Breast epithelium (tissue), 4 donors: ENCODE results near the gene RNASE11. TPM values are rescaled to one million over a fixed set of nuclear protein-coding genes. Genes with fewer than 3 reads are reported as not detected.

Source experiments
- DNase-seq, 2 donors: peaks; one replicate each; pipeline ENCODE4 v3.0.0-alpha.2; 2019; ENCODE audit warnings: low spot score in 2 of 2
- H3K27ac ChIP-seq, 2 donors: fragments of 200-600 bp; sonication (generic) in 1 of 2; one replicate each; pipeline ENCODE4 v1.5.1; 2016 to 2019; ENCODE audit warnings: mild to moderate bottlenecking in 1 of 2
- H3K27me3 ChIP-seq, 2 donors: fragments of 200-600 bp; sonication (generic) in 1 of 2; one replicate each; pipeline versions ENCODE4 v1.5.1 to v1.6.0; 2017 to 2019; ENCODE audit warnings: control low read depth in 1 of 2, mild to moderate bottlenecking in 1 of 2
- H3K36me3 ChIP-seq: fragments of 200-600 bp; one replicate; pipeline ENCODE4 v1.5.1; 2019
- H3K4me1 ChIP-seq, 2 donors: fragments of 200-600 bp; sonication (generic); one replicate each; pipeline ENCODE4 v1.5.1; 2016 to 2019; ENCODE audit warnings: control low read depth in 1 of 2
- H3K4me3 ChIP-seq, 3 donors: fragments of 200-600 bp; sonication (generic); 1 replicate in 2 of 3; 2 replicates in 1 of 3; pipeline ENCODE4 v1.5.1; 2016 to 2019; ENCODE audit warnings: mild to moderate bottlenecking in 3 of 3, moderate library complexity in 2 of 3
- H3K9me3 ChIP-seq, 2 donors: fragments of 200-600 bp; sonication (generic) in 1 of 2; one replicate each; pipeline ENCODE4 v1.5.1; 2016 to 2019; ENCODE audit warnings: control low read depth in 1 of 2
- POLR2A ChIP-seq: fragments of 450-650 bp; IDR thresholded peaks from one replicate; pipeline ENCODE4 v1.6.1; 2016; ENCODE audit warnings: antibody characterized with exemption, mild to moderate bottlenecking, moderate library complexity
- POLR2AphosphoS5 ChIP-seq, 3 donors: sonication (generic); formaldehyde crosslinking; IDR thresholded peaks; one replicate each; pipeline ENCODE4 v1.6.1; 2017; ENCODE audit warnings: antibody characterized with exemption in 3 of 3
- intact Hi-C: fragments of 100-400 bp; cut with DNase I; formaldehyde crosslinking; loops from one replicate; pipeline ENCODE4 v1.15.1; 2023; ENCODE audit warnings: low total_unique reads
- total RNA-seq, 3 donors: library from RNA; depleted of rRNA; stranded (reverse); fragments of >200 nt; gene quantifications; one replicate each; pipeline ENCODE4 v1.1.0, GENCODE V29; 2016
- TF ChIP-seq, protein P1 (sequence below), 3 donors: fragments of 450-650 bp; IDR thresholded peaks; one replicate each; pipeline ENCODE4 v1.5.1; 2016 to 2017; ENCODE audit warnings: antibody characterized with exemption in 3 of 3, mild to moderate bottlenecking in 3 of 3, moderate library complexity in 3 of 3

Gene RNASE11
- total RNA-seq, 3 donors from 2014 or later = not detected

DNA sequence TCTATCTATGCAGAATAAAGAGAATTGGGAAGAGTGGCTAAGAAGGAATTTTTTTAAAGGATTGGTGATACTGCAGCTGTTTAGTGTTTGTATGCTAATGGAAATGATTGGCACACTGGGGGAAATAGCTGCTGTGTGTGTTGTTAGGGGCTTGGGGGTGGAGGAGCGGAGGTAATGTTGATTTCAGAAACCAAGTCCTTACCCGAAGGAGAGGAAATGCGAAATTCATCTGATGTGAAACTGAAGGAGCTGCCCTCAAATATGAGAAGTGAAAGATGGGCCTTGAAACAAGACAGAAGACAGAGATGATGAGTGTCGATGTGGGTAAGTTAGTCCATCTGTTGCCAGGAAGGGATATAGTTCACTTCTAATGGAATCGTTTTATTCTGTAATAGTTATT, 24.6 kb upstream of the RNASE11 start:
- Histone ChIP-seq H3K9me3 (no peaks in the 10 kb centered on the region), H3K27me3 (no peaks in the 10 kb centered on the region), H3K27ac (peak overlapping the region in 1 of 2 donors; percentile 83), H3K4me3 (no peak overlapping the region), H3K36me3 (no peaks in the 10 kb centered on the region), H3K4me1 (no peaks in the 10 kb centered on the region)
- DNase-seq = no peak
- TF ChIP-seq POLR2A (no peak), POLR2AphosphoS5 (IDR thresholded peaks at IDR 0.05) (no peak)
- TF ChIP-seq, protein P1, sequence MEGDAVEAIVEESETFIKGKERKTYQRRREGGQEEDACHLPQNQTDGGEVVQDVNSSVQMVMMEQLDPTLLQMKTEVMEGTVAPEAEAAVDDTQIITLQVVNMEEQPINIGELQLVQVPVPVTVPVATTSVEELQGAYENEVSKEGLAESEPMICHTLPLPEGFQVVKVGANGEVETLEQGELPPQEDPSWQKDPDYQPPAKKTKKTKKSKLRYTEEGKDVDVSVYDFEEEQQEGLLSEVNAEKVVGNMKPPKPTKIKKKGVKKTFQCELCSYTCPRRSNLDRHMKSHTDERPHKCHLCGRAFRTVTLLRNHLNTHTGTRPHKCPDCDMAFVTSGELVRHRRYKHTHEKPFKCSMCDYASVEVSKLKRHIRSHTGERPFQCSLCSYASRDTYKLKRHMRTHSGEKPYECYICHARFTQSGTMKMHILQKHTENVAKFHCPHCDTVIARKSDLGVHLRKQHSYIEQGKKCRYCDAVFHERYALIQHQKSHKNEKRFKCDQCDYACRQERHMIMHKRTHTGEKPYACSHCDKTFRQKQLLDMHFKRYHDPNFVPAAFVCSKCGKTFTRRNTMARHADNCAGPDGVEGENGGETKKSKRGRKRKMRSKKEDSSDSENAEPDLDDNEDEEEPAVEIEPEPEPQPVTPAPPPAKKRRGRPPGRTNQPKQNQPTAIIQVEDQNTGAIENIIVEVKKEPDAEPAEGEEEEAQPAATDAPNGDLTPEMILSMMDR (IDR thresholded peaks at IDR 0.05) = no peak
- intact Hi-C loops = loop anchor here (5.0 kb wide), 1 partner anchor 70 kb away; the partner anchor contains the start of gene RNASE4

GRCh38 chr14:20611277-20611676, 23.5 kb upstream of the RNASE11 start:
- no peaks in the 10 kb centered on the region for H3K4me1 ChIP-seq
- H3K36me3 ChIP-seq = no peaks in the 10 kb centered on the region
- TF ChIP-seq POLR2A (no peak), POLR2AphosphoS5 (IDR thresholded peaks at IDR 0.05) (no peak)
- TF ChIP-seq, protein P1 (IDR thresholded peaks at IDR 0.05) = no peak
- no peak overlapping the region for H3K4me3 ChIP-seq
- H3K9me3 ChIP-seq = no peaks in the 10 kb centered on the region
- H3K27me3 ChIP-seq = no peaks in the 10 kb centered on the region
- H3K27ac ChIP-seq = peak overlapping the region in 1 of 2 donors; percentile 29
- DNase-seq = no peak
- intact Hi-C loops = loop anchor here (5.0 kb wide), 1 partner anchor 71 kb away; the partner anchor contains the start of gene RNASE4

DNA sequence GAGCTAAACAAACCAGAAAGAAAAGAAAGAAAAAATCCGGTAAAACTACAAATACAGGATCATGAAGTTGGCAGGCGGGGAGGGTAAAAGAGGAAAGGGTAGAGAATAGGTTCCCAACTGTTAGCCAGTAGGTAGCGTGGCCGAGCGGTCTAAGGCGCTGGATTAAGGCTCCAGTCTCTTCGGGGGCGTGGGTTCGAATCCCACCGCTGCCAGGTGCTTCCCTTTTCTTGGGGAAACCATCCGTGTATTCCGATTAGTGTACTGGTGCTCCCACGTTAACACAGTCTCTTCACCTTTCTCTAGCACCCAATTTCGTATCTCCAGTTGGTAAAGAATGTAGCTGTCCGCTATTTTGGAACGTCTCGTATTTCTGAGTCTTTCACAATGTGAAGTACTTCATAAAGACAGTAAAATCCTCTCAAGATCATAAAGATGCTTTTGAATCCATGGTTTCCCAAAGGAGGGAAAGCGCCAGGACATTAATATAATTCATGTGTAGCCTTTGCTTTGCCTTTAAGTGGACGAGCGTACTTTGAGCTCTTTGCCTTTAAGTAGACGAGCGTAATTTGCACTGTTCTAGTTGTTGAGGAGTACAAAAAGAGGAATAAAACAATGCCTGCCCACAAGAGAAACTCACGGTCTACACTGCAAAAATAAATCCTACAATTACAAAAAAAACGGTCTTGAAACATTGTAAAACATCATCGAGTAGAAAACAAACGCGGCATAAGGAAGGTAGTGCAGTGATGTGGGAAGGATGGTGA, 22.4 kb upstream of the RNASE11 start:
- intact Hi-C loops = loop anchor here (5.0 kb wide), 1 partner anchor 72 kb away; the partner anchor contains the start of gene RNASE4
- peak in 2 of 3 donors; percentile 44 to 57 for TF ChIP-seq POLR2AphosphoS5 (IDR thresholded peaks at IDR 0.05)
- TF ChIP-seq POLR2A = no peak
- Histone ChIP-seq H3K27ac (peak overlapping the region; percentile 77 to 83), H3K27me3 (no peaks in the 10 kb centered on the region), H3K4me3 (peak overlapping the region; percentile 78 to 99 (median 83)), H3K36me3 (no peaks in the 10 kb centered on the region), H3K4me1 (no peaks in the 10 kb centered on the region), H3K9me3 (no peaks in the 10 kb centered on the region)
- peak; percentile 71 to 72 for DNase-seq

GRCh38 chr14:20609215-20610001, 21.6 kb upstream of the RNASE11 start:
- Histone ChIP-seq H3K27me3 (no peaks in the 10 kb centered on the region), H3K4me1 (no peaks in the 10 kb centered on the region), H3K27ac (peak overlapping the region; percentile 77 to 83), H3K9me3 (no peaks in the 10 kb centered on the region), H3K4me3 (peak overlapping the region; percentile 78 to 99 (median 83)), H3K36me3 (no peaks in the 10 kb centered on the region)
- TF ChIP-seq POLR2A = no peak
- TF ChIP-seq POLR2AphosphoS5 (IDR thresholded peaks at IDR 0.05) = peak in 2 of 3 donors; percentile 11 to 14
- TF ChIP-seq, protein P1 (IDR thresholded peaks at IDR 0.05) = peak; percentile 95 to 98 (median 95)
- peak in 1 of 2 donors; percentile 84 for DNase-seq
- intact Hi-C loops = loop anchor here (1.0 to 10.0 kb wide), 4 partner anchors 24 to 197 kb away; partner anchors contain the start of genes APEX1, OSGEP, RNASE4 and TEP1

DNA sequence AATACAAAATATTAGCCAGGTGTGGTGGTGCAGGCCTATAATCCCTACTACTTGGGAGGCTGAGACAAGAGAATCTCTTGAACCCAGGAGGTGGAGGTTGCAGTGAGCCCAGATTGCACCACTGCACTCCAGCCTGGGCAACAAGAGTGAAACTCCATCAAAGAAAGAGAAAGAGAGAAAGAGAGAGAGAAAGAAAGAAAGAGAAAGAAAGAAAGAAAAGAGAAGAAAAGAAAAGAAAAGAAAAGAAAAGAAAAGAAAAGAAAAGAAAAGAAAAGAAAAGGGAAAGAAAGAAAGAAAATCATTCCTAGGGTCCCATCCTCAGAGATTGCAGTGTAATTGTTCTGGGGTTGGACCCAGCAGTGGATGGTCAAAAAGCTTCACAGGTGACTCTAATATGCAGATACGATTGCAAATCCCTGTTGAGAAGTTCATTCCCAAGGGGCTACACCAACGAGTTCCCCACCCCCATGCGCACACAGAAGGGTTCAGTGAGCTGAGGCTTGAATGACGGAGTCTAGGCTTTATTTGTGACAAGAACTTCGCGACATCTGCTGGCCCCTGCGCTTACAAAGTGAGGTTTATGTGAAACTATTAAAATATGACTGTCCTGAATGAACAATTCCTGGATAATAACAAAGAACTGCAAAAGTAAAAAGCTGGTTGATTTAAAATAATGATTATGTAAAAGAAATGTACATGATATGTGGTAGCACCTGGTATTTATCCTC, 20.7 kb upstream of the RNASE11 start:
- TF ChIP-seq POLR2A (no peak), POLR2AphosphoS5 (IDR thresholded peaks at IDR 0.05) (no peak)
- TF ChIP-seq, protein P1 (IDR thresholded peaks at IDR 0.05) = no peak
- H3K9me3 ChIP-seq = no peaks in the 10 kb centered on the region
- no peak overlapping the region for H3K4me3 ChIP-seq
- no peak for DNase-seq
- H3K36me3 ChIP-seq = no peaks in the 10 kb centered on the region
- no peaks in the 10 kb centered on the region for H3K27me3 ChIP-seq
- H3K4me1 ChIP-seq = no peaks in the 10 kb centered on the region
- intact Hi-C loops = loop anchor here (1.0 to 10.0 kb wide), 3 partner anchors 25 to 196 kb away; partner anchors contain the start of genes APEX1, OSGEP and TEP1
- no peak overlapping the region for H3K27ac ChIP-seq
